RPMI8226 (cell line): Measurements from ENCODE around the gene ACTC1.

Experiments used
- DNase-seq: peaks from one replicate; pipeline ENCODE4 v3.0.0-alpha.2; 2015

The ACTC1 gene

GRCh38 chr15:34799149-34800101, 4.1 kb upstream of the ACTC1 start:
- DNase-seq = no peak

- DNase-seq = no peak
Observed at GRCh38 chr15:34796847-34797435, 1.6 kb upstream of the ACTC1 start.

- DNase-seq = no peak
Observed at GRCh38 chr15:34794590-34795206, 651 bp downstream of the ACTC1 start.

GRCh38 chr15:34793901-34794300, 1.4 kb downstream of the ACTC1 start:
- no peak for DNase-seq

GRCh38 chr15:34793071-34793470, 2.3 kb downstream of the ACTC1 start:
- no peak for DNase-seq

- DNase-seq = no peak
Observed at GRCh38 chr15:34791701-34792100, 3.6 kb downstream of the ACTC1 start.

- DNase-seq = no peak
Observed at GRCh38 chr15:34790121-34790520, 5.2 kb downstream of the ACTC1 start.

GRCh38 chr15:34789326-34789725, 6.0 kb downstream of the ACTC1 start:
- no peak for DNase-seq

GRCh38 chr15:34786206-34786605, 9.1 kb downstream of the ACTC1 start:
- no peak for DNase-seq

- no peak for DNase-seq
Observed at GRCh38 chr15:34783991-34784390, 11.4 kb downstream of the ACTC1 start.

- DNase-seq = no peak
Observed at GRCh38 chr15:34783431-34783830, 11.9 kb downstream of the ACTC1 start.

- no peak for DNase-seq
Observed at GRCh38 chr15:34782901-34783300, 12.4 kb downstream of the ACTC1 start.

- no peak for DNase-seq
Observed at GRCh38 chr15:34780725-34781124, 14.6 kb downstream of the ACTC1 start.

GRCh38 chr15:34776606-34777105, 18.7 kb downstream of the ACTC1 start:
- DNase-seq = no peak

GRCh38 chr15:34773917-34774316, 21.4 kb downstream of the ACTC1 start:
- no peak for DNase-seq

GRCh38 chr15:34773013-34773412, 22.3 kb downstream of the ACTC1 start:
- DNase-seq = no peak

GRCh38 chr15:34772312-34772711, 23.0 kb downstream of the ACTC1 start:
- DNase-seq = no peak

- DNase-seq = no peak
Observed at GRCh38 chr15:34769711-34770110, 25.6 kb downstream of the ACTC1 start.

GRCh38 chr15:34768530-34768929, 26.8 kb downstream of the ACTC1 start:
- DNase-seq = no peak

GRCh38 chr15:34765741-34766140, 29.6 kb downstream of the ACTC1 start:
- DNase-seq = no peak

GRCh38 chr15:34760909-34761308, 34.4 kb downstream of the ACTC1 start:
- DNase-seq = no peak

GRCh38 chr15:34759992-34760391, 35.4 kb downstream of the ACTC1 start:
- no peak for DNase-seq

GRCh38 chr15:34759347-34759746, 36.0 kb downstream of the ACTC1 start:
- DNase-seq = no peak

GRCh38 chr15:34757262-34757661, 38.1 kb downstream of the ACTC1 start:
- DNase-seq = no peak
